GM23338 (cell line): ENCODE results near the gene GNG7. TPM values are rescaled to one million over a fixed set of nuclear protein-coding genes. Genes with fewer than 3 reads are reported as not detected.
A peak's percentile ranks its signal among the peaks of the same experiment; 100 is the strongest.

ENCODE experiments used
- ATAC-seq: fragments of 200-7000 bp; cut with Tn5 transposase; 3 replicates; pipeline ENCODE4 v1.9.1; 2020
- DNase-seq: peaks from one replicate; pipeline ENCODE4 v3.0.0-alpha.2; 2015; ENCODE audit warnings: low spot score
- H2AFZ ChIP-seq: fragments of 200-600 bp; sonication (generic); 2 replicates; pipeline ENCODE4 v1.8.0; 2016; ENCODE audit warnings: antibody characterized with exemption, mild to moderate bottlenecking, moderate library complexity
- H3F3A ChIP-seq: fragments of 200-600 bp; sonication (generic); replicated peaks from 2 replicates; pipeline ENCODE4 v1.8.0; 2017; ENCODE audit warnings: antibody characterized with exemption, mixed run types, low read depth
- H3K27ac ChIP-seq: fragments of 200-600 bp; sonication (generic); 2 replicates; pipeline ENCODE4 v1.6.1; 2016; ENCODE audit warnings: low read depth
- H3K27me3 ChIP-seq: fragments of 200-600 bp; sonication (generic); 2 replicates; pipeline ENCODE4 v1.8.0; 2016; ENCODE audit warnings: mild to moderate bottlenecking, mixed run types, moderate library complexity; ENCODE audit not compliant: insufficient read depth
- H3K36me3 ChIP-seq: fragments of 200-600 bp; sonication (generic); 2 replicates; pipeline ENCODE4 v1.8.0; 2016; ENCODE audit warnings: mild to moderate bottlenecking; ENCODE audit not compliant: insufficient read depth
- H3K4me1 ChIP-seq: fragments of 200-600 bp; sonication (generic); 2 replicates; pipeline ENCODE4 v1.8.0; 2016; ENCODE audit warnings: mild to moderate bottlenecking, moderate library complexity; ENCODE audit not compliant: insufficient read depth
- H3K4me2 ChIP-seq: fragments of 200-600 bp; sonication (generic); 2 replicates; pipeline ENCODE4 v1.7.1; 2017; ENCODE audit warnings: mixed run types
- H3K4me3 ChIP-seq: fragments of 200-600 bp; sonication (generic); 2 replicates; pipeline ENCODE4 v1.6.1; 2016; ENCODE audit warnings: mixed run types
- H3K79me2 ChIP-seq: fragments of 200-600 bp; sonication (generic); replicated peaks from 2 replicates; pipeline ENCODE4 v1.8.0; 2017; ENCODE audit warnings: mild to moderate bottlenecking; ENCODE audit not compliant: insufficient read depth
- H3K9me2 ChIP-seq: fragments of 200-600 bp; sonication (generic); 2 replicates; pipeline ENCODE4 v1.8.0; 2017; ENCODE audit not compliant: insufficient read depth
- H4K20me1 ChIP-seq: fragments of 200-600 bp; sonication (generic); replicated peaks from 2 replicates; pipeline ENCODE4 v1.8.0; 2017; ENCODE audit warnings: mild to moderate bottlenecking; ENCODE audit not compliant: insufficient read depth
- H3K27ac Mint-ChIP-seq: 2 replicates; pipeline ENCODE4 v1.8.0; 2020; ENCODE audit warnings: inconsistent platforms, mild to moderate bottlenecking, moderate library complexity, mixed read lengths
- H3K27me3 Mint-ChIP-seq: 3 replicates; pipeline ENCODE4 v1.8.0; 2022; ENCODE audit warnings: low read depth, mild to moderate bottlenecking, moderate library complexity, mixed read lengths, inconsistent platforms; ENCODE audit not compliant: insufficient read depth, poor library complexity
- H3K36me3 Mint-ChIP-seq: 3 replicates; pipeline ENCODE4 v1.8.0; 2021; ENCODE audit warnings: low read depth, mild to moderate bottlenecking, inconsistent platforms, moderate library complexity, mixed read lengths
- H3K4me1 Mint-ChIP-seq: 3 replicates; pipeline ENCODE4 v1.8.0; 2020; ENCODE audit warnings: mild to moderate bottlenecking, inconsistent platforms, mixed read lengths
- H3K4me3 Mint-ChIP-seq: 3 replicates; pipeline ENCODE4 v1.8.0; 2021; ENCODE audit warnings: moderate library complexity, mild to moderate bottlenecking, inconsistent platforms, mixed read lengths
- H3K9me3 Mint-ChIP-seq: 3 replicates; pipeline ENCODE4 v1.8.0; 2020; ENCODE audit warnings: moderate library complexity, mild to moderate bottlenecking, inconsistent platforms, mixed read lengths
- CREB1 ChIP-seq: fragments of 250-450 bp; sonication (Bioruptor Pico); IDR thresholded peaks from 2 replicates; pipeline ENCODE4 v1.5.0; 2020; ENCODE audit warnings: low read depth, mild to moderate bottlenecking, moderate library complexity
- EZH2 ChIP-seq: fragments of 200-600 bp; sonication (generic); IDR thresholded peaks from one replicate; pipeline ENCODE4 v1.8.0; 2017; ENCODE audit warnings: antibody characterized with exemption, mild to moderate bottlenecking, low read depth; ENCODE audit not compliant: unreplicated experiment
- EZH2phosphoT487 ChIP-seq: fragments of 200-600 bp; sonication (generic); IDR thresholded peaks from one replicate; pipeline ENCODE4 v1.8.1; 2018; ENCODE audit warnings: antibody characterized with exemption; ENCODE audit not compliant: unreplicated experiment
- JUNB ChIP-seq: IDR thresholded peaks from one replicate; pipeline ENCODE4 v1.6.1; 2016; ENCODE audit warnings: antibody characterized with exemption; ENCODE audit not compliant: unreplicated experiment
- NANOG ChIP-seq: IDR thresholded peaks from 2 replicates; pipeline ENCODE4 v1.6.1; 2016; ENCODE audit warnings: antibody characterized with exemption, borderline replicate concordance
- POLR2AphosphoS5 ChIP-seq: IDR thresholded peaks from 2 replicates; pipeline ENCODE4 v1.6.1; 2016; ENCODE audit warnings: antibody characterized with exemption, low read depth
- STAT1 ChIP-seq: IDR thresholded peaks from one replicate; pipeline ENCODE4 v1.6.1; 2016; ENCODE audit warnings: antibody characterized with exemption; ENCODE audit not compliant: unreplicated experiment
- ZNF114 ChIP-seq: fragments of 250-450 bp; sonication (Bioruptor Pico); IDR thresholded peaks from 2 replicates; pipeline ENCODE4 v1.5.0; 2020; ENCODE audit warnings: mild to moderate bottlenecking, moderate library complexity
- ZNF331 ChIP-seq: fragments of 250-450 bp; sonication (Bioruptor Pico); IDR thresholded peaks from 2 replicates; pipeline ENCODE4 v1.5.0; 2020; ENCODE audit warnings: low read depth, mild to moderate bottlenecking, moderate library complexity
- polyA plus RNA-seq: library from polyadenylated mRNA; unstranded; fragments of >200 nt; fragmentation: Nextera tagmentation; extraction: Ambion mirVana; gene quantifications from 2 replicates; pipeline ENCODE4 v1.2.1, GENCODE V29; 2016
- total RNA-seq: library from RNA; depleted of rRNA; stranded (reverse); fragments of >200 nt; shearing (Covaris generic); gene quantifications from 2 replicates; pipeline ENCODE4 v1.2.3, GENCODE V29; 2014
- TF ChIP-seq, protein P1 (sequence below): IDR thresholded peaks from one replicate; pipeline ENCODE4 v1.6.1; 2018; ENCODE audit warnings: antibody characterized with exemption; ENCODE audit not compliant: unreplicated experiment
- TF ChIP-seq, protein P2 (sequence below), 2 experiments: fragments of 200-600 bp in 1 of 2; sonication (generic) in 1 of 2; conservative IDR thresholded peaks; 2 replicates each; pipeline versions ENCODE4 v1.5.1 to v1.6.1; 2016 to 2017; ENCODE audit warnings: antibody characterized with exemption in 2 of 2, low read depth in 2 of 2, mild to moderate bottlenecking in 2 of 2, moderate library complexity in 1 of 2
- TF ChIP-seq, protein P3 (sequence below): fragments of 250-450 bp; sonication (Bioruptor Pico); IDR thresholded peaks from 2 replicates; pipeline ENCODE4 v1.5.0; 2020; ENCODE audit warnings: mild to moderate bottlenecking, moderate library complexity
- TF ChIP-seq, protein P4 (sequence below): IDR thresholded peaks from 2 replicates; pipeline ENCODE4 v1.6.1; 2016; ENCODE audit warnings: antibody characterized with exemption

The GNG7 gene
- total and polyA plus RNA-seq, 2 experiments from 2014 or later: 5.1 to 5.4 TPM

DNA sequence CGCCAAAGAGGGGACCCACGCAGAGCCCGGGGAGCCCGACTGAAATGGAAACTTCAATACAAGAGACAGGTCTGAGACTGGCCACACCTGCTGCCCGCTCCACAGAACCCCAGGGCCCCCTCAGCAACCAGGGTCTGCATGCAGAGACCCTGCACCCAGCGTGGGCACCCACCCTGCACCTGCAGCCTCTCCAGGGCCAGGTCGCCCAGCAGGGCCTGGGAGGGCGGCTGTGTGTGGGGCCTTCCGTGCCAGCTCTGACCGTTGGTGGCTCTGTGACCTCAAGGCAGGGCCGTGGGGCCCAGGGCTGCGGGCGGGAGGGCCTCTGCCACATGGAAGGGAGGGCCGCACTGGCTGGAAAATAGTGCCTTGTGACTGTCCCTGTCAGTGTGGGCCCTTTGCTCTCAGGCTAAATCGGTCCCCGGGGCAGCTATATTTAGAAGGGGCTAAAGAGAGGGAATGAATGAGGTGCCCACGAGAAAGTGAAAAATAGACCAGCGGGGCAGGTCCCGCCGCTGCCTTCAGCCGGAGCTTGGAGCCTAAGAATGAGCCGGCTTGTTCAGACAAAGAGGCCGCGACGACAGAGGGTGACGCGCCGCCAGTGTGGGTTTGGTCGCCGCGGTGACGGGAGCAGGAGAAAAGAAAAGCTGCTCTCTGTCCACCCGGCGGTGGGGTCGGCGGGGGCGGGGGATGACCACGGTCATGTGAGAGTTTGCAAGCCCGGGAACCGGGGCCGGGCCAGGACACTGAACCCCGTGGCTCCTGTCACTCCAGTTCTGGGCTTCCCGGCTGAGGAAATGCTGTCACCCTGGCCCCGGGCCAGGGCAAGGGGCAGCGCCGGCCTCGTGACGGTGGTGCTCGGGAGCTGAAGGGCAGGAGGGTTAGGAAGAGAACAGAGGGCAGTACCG, 156.1 kb downstream of the GNG7 start:
- peaks cover 24% of the 10 kb centered on the region for H3K27me3 Mint-ChIP-seq
- TF ChIP-seq EZH2phosphoT487: no peak
- TF ChIP-seq, protein P1, sequence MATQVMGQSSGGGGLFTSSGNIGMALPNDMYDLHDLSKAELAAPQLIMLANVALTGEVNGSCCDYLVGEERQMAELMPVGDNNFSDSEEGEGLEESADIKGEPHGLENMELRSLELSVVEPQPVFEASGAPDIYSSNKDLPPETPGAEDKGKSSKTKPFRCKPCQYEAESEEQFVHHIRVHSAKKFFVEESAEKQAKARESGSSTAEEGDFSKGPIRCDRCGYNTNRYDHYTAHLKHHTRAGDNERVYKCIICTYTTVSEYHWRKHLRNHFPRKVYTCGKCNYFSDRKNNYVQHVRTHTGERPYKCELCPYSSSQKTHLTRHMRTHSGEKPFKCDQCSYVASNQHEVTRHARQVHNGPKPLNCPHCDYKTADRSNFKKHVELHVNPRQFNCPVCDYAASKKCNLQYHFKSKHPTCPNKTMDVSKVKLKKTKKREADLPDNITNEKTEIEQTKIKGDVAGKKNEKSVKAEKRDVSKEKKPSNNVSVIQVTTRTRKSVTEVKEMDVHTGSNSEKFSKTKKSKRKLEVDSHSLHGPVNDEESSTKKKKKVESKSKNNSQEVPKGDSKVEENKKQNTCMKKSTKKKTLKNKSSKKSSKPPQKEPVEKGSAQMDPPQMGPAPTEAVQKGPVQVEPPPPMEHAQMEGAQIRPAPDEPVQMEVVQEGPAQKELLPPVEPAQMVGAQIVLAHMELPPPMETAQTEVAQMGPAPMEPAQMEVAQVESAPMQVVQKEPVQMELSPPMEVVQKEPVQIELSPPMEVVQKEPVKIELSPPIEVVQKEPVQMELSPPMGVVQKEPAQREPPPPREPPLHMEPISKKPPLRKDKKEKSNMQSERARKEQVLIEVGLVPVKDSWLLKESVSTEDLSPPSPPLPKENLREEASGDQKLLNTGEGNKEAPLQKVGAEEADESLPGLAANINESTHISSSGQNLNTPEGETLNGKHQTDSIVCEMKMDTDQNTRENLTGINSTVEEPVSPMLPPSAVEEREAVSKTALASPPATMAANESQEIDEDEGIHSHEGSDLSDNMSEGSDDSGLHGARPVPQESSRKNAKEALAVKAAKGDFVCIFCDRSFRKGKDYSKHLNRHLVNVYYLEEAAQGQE: no peak
- no peak for TF ChIP-seq ZNF331
- TF ChIP-seq STAT1: no peak
- no peak for TF ChIP-seq EZH2
- TF ChIP-seq NANOG: no peak
- TF ChIP-seq, protein P2, sequence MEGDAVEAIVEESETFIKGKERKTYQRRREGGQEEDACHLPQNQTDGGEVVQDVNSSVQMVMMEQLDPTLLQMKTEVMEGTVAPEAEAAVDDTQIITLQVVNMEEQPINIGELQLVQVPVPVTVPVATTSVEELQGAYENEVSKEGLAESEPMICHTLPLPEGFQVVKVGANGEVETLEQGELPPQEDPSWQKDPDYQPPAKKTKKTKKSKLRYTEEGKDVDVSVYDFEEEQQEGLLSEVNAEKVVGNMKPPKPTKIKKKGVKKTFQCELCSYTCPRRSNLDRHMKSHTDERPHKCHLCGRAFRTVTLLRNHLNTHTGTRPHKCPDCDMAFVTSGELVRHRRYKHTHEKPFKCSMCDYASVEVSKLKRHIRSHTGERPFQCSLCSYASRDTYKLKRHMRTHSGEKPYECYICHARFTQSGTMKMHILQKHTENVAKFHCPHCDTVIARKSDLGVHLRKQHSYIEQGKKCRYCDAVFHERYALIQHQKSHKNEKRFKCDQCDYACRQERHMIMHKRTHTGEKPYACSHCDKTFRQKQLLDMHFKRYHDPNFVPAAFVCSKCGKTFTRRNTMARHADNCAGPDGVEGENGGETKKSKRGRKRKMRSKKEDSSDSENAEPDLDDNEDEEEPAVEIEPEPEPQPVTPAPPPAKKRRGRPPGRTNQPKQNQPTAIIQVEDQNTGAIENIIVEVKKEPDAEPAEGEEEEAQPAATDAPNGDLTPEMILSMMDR (conservative IDR thresholded peaks at IDR 0.05; ENCODE audit: low read depth in 2 of 2): no peak
- TF ChIP-seq POLR2AphosphoS5: no peak
- TF ChIP-seq ZNF114 (CRISPR knock-in tag): no peak
- TF ChIP-seq, protein P3, sequence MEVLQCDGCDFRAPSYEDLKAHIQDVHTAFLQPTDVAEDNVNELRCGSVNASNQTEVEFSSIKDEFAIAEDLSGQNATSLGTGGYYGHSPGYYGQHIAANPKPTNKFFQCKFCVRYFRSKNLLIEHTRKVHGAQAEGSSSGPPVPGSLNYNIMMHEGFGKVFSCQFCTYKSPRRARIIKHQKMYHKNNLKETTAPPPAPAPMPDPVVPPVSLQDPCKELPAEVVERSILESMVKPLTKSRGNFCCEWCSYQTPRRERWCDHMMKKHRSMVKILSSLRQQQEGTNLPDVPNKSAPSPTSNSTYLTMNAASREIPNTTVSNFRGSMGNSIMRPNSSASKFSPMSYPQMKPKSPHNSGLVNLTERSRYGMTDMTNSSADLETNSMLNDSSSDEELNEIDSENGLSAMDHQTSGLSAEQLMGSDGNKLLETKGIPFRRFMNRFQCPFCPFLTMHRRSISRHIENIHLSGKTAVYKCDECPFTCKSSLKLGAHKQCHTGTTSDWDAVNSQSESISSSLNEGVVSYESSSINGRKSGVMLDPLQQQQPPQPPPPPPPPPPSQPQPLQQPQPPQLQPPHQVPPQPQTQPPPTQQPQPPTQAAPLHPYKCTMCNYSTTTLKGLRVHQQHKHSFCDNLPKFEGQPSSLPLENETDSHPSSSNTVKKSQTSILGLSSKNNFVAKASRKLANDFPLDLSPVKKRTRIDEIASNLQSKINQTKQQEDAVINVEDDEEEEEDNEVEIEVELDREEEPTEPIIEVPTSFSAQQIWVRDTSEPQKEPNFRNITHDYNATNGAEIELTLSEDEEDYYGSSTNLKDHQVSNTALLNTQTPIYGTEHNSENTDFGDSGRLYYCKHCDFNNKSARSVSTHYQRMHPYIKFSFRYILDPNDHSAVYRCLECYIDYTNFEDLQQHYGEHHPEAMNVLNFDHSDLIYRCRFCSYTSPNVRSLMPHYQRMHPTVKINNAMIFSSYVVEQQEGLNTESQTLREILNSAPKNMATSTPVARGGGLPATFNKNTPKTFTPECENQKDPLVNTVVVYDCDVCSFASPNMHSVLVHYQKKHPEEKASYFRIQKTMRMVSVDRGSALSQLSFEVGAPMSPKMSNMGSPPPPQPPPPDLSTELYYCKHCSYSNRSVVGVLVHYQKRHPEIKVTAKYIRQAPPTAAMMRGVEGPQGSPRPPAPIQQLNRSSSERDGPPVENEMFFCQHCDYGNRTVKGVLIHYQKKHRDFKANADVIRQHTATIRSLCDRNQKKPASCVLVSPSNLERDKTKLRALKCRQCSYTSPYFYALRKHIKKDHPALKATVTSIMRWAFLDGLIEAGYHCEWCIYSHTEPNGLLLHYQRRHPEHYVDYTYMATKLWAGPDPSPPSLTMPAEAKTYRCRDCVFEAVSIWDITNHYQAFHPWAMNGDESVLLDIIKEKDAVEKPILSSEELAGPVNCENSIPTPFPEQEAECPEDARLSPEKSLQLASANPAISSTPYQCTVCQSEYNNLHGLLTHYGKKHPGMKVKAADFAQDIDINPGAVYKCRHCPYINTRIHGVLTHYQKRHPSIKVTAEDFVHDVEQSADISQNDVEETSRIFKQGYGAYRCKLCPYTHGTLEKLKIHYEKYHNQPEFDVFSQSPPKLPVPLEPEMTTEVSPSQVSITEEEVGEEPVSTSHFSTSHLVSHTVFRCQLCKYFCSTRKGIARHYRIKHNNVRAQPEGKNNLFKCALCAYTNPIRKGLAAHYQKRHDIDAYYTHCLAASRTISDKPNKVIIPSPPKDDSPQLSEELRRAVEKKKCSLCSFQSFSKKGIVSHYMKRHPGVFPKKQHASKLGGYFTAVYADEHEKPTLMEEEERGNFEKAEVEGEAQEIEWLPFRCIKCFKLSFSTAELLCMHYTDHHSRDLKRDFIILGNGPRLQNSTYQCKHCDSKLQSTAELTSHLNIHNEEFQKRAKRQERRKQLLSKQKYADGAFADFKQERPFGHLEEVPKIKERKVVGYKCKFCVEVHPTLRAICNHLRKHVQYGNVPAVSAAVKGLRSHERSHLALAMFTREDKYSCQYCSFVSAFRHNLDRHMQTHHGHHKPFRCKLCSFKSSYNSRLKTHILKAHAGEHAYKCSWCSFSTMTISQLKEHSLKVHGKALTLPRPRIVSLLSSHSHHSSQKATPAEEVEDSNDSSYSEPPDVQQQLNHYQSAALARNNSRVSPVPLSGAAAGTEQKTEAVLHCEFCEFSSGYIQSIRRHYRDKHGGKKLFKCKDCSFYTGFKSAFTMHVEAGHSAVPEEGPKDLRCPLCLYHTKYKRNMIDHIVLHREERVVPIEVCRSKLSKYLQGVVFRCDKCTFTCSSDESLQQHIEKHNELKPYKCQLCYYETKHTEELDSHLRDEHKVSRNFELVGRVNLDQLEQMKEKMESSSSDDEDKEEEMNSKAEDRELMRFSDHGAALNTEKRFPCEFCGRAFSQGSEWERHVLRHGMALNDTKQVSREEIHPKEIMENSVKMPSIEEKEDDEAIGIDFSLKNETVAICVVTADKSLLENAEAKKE (CRISPR knock-in tag): no peak
- no peak for TF ChIP-seq JUNB
- TF ChIP-seq CREB1 (CRISPR knock-in tag): no peak
- TF ChIP-seq, protein P4, sequence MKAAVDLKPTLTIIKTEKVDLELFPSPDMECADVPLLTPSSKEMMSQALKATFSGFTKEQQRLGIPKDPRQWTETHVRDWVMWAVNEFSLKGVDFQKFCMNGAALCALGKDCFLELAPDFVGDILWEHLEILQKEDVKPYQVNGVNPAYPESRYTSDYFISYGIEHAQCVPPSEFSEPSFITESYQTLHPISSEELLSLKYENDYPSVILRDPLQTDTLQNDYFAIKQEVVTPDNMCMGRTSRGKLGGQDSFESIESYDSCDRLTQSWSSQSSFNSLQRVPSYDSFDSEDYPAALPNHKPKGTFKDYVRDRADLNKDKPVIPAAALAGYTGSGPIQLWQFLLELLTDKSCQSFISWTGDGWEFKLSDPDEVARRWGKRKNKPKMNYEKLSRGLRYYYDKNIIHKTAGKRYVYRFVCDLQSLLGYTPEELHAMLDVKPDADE: no peak
- H3K4me1 Mint-ChIP-seq: peaks cover 30% of the 10 kb centered on the region
- no peaks in the 10 kb centered on the region for H3K9me2 ChIP-seq
- H3K4me2 ChIP-seq: 0 out of 2 replicates have a peak overlapping the region, but pooled peaks have one; percentile 38
- no peaks in the 10 kb centered on the region for H3K79me2 ChIP-seq
- peaks cover 7% of the 10 kb centered on the region; the same call in 2 of the 3 replicates for H3K9me3 Mint-ChIP-seq
- H3K4me3 ChIP-seq: no peak overlapping the region
- H4K20me1 ChIP-seq: no peaks in the 10 kb centered on the region
- H3K36me3 Mint-ChIP-seq: no peaks in the 10 kb centered on the region; the same call in 2 of the 3 replicates
- peaks cover 29% of the 10 kb centered on the region for H3K4me1 ChIP-seq
- H3K27me3 ChIP-seq: no peaks in the 10 kb centered on the region
- peak overlapping the region; percentile 84; the same call in 1 of the 2 replicates for H3K27ac Mint-ChIP-seq
- ATAC-seq (peak; percentile 20), DNase-seq (peak; percentile 81)
- H3F3A ChIP-seq: peaks cover 16% of the 10 kb centered on the region
- H3K27ac ChIP-seq: peak overlapping the region; percentile 39; the same call in 1 of the 2 replicates
- no peaks in the 10 kb centered on the region for H3K36me3 ChIP-seq
- no peak overlapping the region for H2AFZ ChIP-seq
- H3K4me3 Mint-ChIP-seq: no peak overlapping the region
